SK-MEL-5 (cell line): ENCODE results near the gene DNAH14. TPM values are rescaled to one million over a fixed set of nuclear protein-coding genes. Genes with fewer than 3 reads are reported as not detected.
"Not testable (repeated sequence)": the region's sequence is repeated elsewhere in the genome, so short reads cannot be mapped to it uniquely, and the experiment has no call there.

Experiments used
- DNase-seq: peaks from one replicate; pipeline ENCODE4 v3.0.0-alpha.2; 2016; ENCODE audit warnings: low read depth, low spot score
- in situ Hi-C: cut with HindIII; loops from 2 replicates; pipeline ENCODE4 v1.10.0; 2016; ENCODE audit warnings: low sequenced_read_pairs, high pct_unique_total_duplicates, low pct_unique_long_range_greater_than_20kb
- total RNA-seq: library from RNA; depleted of rRNA; stranded (reverse); fragments of >200 nt; shearing (Covaris generic); gene quantifications from 2 replicates; pipeline ENCODE4 v1.2.3, GENCODE V29; 2014

The DNAH14 gene
- total RNA-seq, 1 experiment from 2014 or later: 85.4 TPM

- in situ Hi-C loops: no loop called here
- DNase-seq: no peak
Observed at GRCh38 chr1:225182716-225183115, 253.2 kb downstream of the DNAH14 start.

- no peak for DNase-seq
- in situ Hi-C loops: no loop called here
Observed at GRCh38 chr1:225191199-225191753, 261.8 kb downstream of the DNAH14 start.

GRCh38 chr1:225201447-225201846 is 272.0 kb downstream of the DNAH14 start:
- DNase-seq: no peak
- in situ Hi-C loops: no loop called here

- in situ Hi-C loops: no loop called here
Observed at GRCh38 chr1:225207791-225208190, 278.3 kb downstream of the DNAH14 start.

GRCh38 chr1:225209153-225209552 is 279.7 kb downstream of the DNAH14 start:
- no peak for DNase-seq
- in situ Hi-C loops: no loop called here

More at GRCh38 chr1:225207791-225208190, 278.3 kb downstream of the DNAH14 start:
- no peak for DNase-seq

- in situ Hi-C loops, DNase-seq: not testable (repeated sequence)
Observed at GRCh38 chr1:225210180-225210579, 280.7 kb downstream of the DNAH14 start.

GRCh38 chr1:225211694-225212442 is 282.4 kb downstream of the DNAH14 start:
- in situ Hi-C loops, DNase-seq: not testable (repeated sequence)

GRCh38 chr1:225224287-225224686 is 294.8 kb downstream of the DNAH14 start:
- in situ Hi-C loops: no loop called here
- no peak for DNase-seq

GRCh38 chr1:225225681-225226080 is 296.2 kb downstream of the DNAH14 start:
- in situ Hi-C loops: no loop called here

GRCh38 chr1:225228871-225229303 is 299.4 kb downstream of the DNAH14 start:
- no peak for DNase-seq
- in situ Hi-C loops: no loop called here

More at GRCh38 chr1:225225681-225226080, 296.2 kb downstream of the DNAH14 start:
- no peak for DNase-seq

- in situ Hi-C loops, DNase-seq: not testable (repeated sequence)
Observed at GRCh38 chr1:225229429-225229828, 300.0 kb downstream of the DNAH14 start.

GRCh38 chr1:225230483-225230882 is 301.0 kb downstream of the DNAH14 start:
- in situ Hi-C loops: no loop called here
- no peak for DNase-seq

GRCh38 chr1:225232930-225233329 is 303.5 kb downstream of the DNAH14 start:
- DNase-seq, in situ Hi-C loops: not testable (repeated sequence)

GRCh38 chr1:225242611-225243010 is 313.1 kb downstream of the DNAH14 start:
- in situ Hi-C loops: no loop called here
- no peak for DNase-seq

- in situ Hi-C loops: no loop called here
- no peak for DNase-seq
Observed at GRCh38 chr1:225250432-225250831, 321.0 kb downstream of the DNAH14 start.

- no peak for DNase-seq
- in situ Hi-C loops: no loop called here
Observed at GRCh38 chr1:225253173-225253572, 323.7 kb downstream of the DNAH14 start.

- in situ Hi-C loops: no loop called here
- no peak for DNase-seq
Observed at GRCh38 chr1:225253784-225254183, 324.3 kb downstream of the DNAH14 start.

- in situ Hi-C loops: no loop called here
Observed at GRCh38 chr1:225254676-225255075, 325.2 kb downstream of the DNAH14 start.

GRCh38 chr1:225257081-225257480 is 327.6 kb downstream of the DNAH14 start:
- DNase-seq: no peak
- in situ Hi-C loops: no loop called here

More at GRCh38 chr1:225254676-225255075, 325.2 kb downstream of the DNAH14 start:
- DNase-seq: no peak
